OCI-LY3 (cell line): ENCODE data around the gene HCRTR1.

Source experiments
- CTCF ChIP-seq: fragments of 200-600, 300-600 bp; sonication (generic); IDR thresholded peaks from 2 replicates; pipeline ENCODE4 v1.5.1; 2014; ENCODE audit warnings: antibody characterized with exemption, low read length, low read depth
- EZH2phosphoT487 ChIP-seq: fragments of 200-600 bp; shearing (Covaris generic); IDR thresholded peaks from 2 replicates; pipeline ENCODE4 v1.6.1; 2018; ENCODE audit warnings: antibody characterized with exemption, mixed run types, low read depth

- TF ChIP-seq CTCF (no peak), EZH2phosphoT487 (no peak)
These were observed 54.2 kb downstream of the HCRTR1 start for GRCh38 chr1:31671561-31672201.
